GM19193 (cell line): ENCODE data around the gene MAGI2.

Source experiments
- POLR2A ChIP-seq: IDR thresholded peaks from 4 replicates; pipeline ENCODE4 v1.6.1; 2011; ENCODE audit not compliant: insufficient read depth, insufficient read length; ENCODE audit errors: extremely low read depth

MAGI2 gene

DNA sequence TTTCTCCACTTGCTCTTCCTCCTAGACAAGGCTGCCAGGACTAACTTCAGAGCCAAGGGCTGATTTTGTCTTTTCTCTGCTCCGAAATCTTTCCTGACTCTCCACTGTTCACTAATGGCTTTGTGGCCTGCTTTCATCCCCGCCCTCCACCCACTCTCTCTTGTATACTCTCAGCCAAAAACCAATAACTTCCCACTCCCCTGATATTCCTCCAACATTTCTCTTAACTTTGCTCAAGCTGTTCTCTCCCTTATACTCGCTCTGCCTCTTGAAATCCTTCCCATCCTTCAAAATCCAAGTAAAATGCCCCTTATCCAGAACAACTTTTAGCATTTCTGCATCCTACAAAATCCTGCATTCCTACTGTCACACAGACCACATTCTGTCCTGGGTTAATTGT lies 1440.1 kb downstream of the MAGI2 start:
- TF ChIP-seq POLR2A, result no peak

DNA sequence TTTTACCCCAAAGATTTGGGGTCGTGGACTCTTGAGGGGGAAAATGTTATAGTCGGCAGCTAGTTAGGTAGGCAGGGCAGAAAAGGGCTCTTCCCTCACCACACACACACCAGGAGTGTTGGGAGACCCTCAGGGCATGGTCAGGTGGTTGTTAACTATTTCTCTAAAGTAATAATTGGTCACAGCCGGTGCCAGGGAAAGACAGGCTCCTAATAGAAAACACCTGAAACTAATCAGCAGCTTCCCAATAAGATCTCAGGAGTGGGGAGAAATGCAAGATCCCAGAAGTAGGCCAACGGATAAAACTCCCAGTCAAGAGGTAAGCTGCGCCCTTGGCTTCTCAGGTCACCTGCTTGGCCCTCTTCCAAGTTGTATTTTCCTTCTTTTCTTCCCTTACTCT lies 1441.8 kb downstream of the MAGI2 start:
- TF ChIP-seq POLR2A, result no peak

DNA sequence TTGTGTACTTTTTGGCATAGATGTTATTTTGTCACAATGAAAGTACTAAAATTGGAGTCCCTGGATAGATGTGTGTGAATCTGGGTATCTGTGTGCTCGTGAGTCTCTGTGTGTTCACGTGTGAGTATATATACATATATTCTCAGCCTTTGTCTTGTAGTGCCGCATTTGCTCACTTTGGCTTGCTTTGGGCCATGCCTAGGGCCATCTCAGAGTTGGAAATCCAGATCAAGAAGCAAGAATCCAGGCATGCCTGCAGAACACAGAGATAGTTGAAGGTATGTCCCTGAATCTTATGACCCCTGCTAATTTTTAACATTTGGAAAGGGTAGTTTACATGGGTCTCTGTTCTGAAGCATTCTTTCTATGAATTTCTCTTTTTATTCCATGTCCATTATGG lies 1446.2 kb downstream of the MAGI2 start:
- TF ChIP-seq POLR2A, result no peak

DNA sequence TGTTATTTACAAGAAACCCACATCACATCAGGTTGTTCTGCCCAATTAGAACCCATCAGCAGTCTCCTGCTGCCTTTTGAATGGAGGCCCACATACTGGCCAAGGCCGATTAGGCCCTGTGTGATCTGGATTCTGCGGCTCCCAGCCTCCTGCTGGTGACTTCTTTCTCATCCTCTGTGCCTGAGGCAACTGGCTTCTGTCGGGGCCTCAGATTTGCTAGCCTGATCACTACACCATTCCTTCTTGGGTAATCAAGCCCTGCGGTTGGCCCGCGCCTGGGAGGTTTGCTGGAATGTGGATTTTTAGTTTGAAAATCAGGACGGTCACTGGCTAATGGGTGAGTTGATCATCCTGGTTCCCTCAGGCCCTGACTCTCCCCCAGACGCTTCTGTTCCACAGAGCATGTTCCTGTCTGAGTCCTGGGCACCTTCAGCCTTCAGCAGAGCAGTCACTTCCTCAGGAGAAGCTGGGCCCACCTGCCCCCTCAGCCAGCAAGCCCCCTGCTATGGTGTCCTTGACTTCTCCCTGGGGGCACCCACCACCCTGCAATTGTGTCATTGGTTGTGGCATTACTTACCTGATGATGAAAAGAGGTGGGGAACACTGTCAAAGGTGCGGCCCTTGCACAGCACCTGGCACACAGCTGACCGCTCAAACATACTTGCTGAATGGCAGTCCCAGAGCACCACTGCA lies 1447.3 kb downstream of the MAGI2 start:
- TF ChIP-seq POLR2A, result no peak

DNA sequence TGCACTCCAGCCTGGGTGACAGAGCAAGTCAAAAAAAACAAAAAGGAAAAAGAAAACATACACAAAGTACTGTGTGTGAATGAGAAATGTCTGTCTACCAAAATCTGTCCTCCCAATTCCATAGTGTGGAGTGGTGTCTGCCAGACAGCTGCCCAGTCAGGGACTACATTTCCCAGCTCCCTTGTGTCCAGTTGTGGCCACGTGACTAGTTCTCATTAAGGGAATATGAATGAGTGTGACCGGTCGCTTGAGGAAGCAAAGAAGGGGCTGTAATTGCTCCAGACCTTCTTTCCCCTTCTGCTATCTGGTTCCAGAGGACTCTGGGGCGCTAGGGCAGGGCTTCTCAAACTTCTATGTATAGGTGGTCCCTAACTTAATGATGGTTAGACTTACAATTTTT lies 1450.8 kb downstream of the MAGI2 start:
- no peak for TF ChIP-seq POLR2A

DNA sequence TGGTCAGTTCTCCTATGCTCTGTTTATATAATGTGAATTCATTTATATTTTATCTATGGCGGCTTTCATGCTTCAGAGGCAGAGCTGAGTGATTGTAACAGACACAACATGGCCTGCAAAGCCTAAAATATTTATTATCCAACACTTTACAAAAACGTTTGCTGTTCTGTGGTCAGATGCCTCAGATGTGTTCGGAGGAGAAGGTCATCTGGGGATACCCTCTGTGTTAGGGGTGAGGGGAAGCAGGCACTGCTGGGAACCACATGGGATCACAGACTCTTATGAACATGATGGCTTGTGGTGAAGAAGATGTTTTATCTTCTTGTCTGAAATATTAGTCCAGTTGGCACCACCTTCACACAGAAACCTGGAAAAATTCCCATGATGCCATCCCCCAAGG lies 1451.4 kb downstream of the MAGI2 start:
- TF ChIP-seq POLR2A, result no peak

DNA sequence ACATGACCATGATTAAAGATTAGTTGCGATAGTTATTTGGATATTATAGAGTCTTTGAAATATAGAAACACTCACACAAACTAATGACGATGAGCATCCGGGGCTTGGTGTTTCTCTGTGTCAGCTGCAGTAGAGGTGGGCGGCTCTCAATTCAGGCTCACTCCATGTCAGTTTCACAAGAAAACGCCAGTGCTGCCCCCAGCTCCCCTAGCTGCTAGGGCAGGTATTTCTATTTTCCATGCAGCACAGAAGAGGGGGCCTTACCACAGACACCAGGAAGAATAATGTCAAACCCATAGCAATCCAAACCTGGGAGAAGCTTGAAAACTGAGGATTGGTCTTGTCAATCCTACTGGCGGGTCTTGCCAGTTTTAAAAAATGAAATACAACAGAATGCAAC lies 1457.8 kb downstream of the MAGI2 start:
- TF ChIP-seq POLR2A, result no peak

DNA sequence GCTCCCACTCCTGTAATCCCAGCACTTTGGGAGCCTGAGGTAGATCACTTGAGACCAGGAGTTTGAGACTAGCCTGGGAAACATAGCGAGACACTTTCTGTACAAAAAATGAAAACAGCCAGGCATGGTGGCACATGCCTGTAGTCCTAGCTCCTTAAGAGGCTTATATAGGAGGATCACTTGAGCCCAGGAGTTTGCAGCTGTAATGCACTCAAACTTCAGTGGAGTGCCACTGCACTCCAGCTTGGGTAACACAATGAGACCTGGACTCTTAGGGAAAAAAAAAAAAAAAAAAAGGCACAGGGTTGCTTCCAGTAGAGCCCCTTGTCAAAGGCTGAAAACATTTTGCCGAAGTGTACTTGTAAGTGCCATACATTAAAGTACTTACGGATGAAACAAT lies 1459.6 kb downstream of the MAGI2 start:
- no peak for TF ChIP-seq POLR2A

DNA sequence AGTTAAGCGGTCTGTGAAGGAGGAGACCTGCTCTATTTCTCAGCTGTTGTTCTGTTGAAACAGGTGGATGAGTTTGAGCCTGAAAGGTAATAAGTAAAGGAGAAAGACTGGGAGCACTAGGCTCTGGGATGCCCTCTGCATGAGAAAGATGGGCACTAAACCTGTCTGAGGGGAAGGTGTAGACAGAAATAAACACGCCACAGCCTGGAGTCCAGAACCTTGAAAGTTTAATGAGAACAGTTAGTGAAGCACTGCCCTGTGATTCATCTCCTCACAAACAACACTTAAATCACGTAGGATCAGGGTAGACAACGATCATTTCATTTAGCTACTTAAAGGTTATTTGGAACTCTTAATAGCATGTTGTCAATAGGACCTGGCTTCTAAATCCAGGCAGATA lies 1461.8 kb downstream of the MAGI2 start:
- no peak for TF ChIP-seq POLR2A

DNA sequence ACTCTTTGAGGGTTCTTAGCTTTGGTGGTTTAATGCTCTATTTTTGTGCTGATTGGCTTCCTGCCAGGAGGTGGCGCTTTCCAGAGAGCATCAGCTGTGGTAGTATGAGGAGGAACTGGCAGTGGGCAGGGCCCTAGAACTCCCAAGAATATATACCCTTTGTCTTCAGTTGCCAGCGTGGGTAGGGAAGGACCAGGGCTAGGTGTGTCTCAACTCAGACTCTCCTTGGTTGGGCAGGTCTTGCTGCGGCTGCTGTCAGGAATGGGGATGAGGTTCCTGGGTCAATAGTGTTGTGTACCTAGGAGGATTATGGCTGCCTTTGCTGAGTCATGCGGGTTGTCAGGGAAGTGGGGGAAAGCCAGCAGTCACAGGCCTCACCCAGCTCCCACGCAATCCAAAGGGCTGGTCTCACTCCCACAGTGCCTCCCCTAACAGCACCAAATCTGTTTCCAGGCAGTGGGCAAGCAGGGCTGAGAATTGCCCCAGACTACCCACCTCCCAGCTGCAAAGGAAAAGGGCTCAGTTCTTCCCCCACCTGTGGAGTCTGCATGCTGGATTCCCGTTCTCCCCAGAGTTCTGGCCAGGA lies 1463.4 kb downstream of the MAGI2 start:
- no peak for TF ChIP-seq POLR2A

DNA sequence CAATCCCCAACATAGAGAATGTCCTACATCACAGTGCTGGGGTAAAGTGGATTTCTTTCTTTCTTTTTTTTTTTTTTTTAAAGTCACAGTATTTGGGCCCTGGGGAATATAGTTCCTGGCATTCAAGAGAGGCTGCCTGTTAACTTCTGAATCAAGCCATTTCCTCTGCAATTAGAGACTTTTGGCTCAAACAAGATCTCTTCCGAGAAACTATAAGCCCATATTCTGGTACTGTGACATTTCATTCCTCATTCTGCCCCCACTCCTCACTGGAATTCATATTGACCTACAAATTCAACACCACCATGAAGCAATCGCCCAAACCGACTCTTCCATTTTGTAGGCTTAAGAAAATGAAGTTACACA lies 1467.5 kb downstream of the MAGI2 start:
- TF ChIP-seq POLR2A, result no peak

DNA sequence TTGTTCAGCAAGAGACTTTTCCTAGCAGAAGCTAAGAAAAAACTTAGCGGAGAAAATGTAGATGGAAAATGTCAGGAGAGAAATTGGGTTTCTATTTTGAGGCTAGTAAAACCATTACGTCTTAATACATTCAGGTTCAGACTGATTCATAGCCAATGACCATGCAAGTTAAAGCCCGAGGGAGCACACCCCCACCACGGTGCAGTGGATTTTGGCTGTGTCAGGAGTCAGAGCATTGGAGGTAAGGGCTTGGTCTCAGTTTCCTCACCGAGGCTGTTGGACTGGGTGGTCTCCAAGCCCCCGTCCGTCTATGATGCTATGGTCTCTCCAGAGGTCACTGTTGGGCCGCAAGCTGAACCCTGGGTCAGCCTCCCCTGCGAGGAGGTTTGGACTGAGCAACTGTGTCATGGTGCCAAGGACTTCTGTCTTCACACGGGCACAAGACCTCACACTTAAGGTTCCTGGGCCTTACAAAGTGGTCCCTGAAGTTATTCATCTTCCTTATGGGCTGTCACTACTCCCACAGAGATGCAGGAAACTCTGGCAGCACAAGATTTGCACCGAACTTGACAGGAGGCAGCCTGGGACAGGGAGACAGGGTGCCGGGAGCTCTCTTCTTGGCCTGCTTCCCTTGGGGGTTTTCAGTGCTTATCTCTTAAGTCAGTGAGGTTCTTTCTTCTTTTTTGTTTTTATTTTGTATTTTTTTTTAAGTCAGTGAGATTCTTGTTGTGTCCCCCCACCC lies 1468.1 kb downstream of the MAGI2 start:
- TF ChIP-seq POLR2A, result no peak

DNA sequence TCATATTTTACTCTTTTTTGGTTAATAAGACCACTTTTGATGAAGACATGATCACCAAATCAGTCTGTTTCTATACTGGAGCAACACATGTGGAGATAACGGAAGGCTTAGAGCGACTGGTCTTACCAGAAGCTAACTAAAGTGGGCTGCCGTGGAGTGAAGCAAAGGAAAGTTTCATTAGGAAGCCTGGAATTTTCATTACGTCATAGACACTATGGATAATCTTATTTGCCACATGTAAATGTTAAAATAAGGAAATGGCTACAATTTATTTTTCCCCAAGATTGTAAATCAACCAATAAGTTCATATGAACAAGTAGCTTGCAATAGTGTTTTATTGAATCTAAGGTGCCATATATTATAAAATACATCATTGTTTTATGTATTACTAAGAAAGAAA lies 1469.5 kb downstream of the MAGI2 start:
- TF ChIP-seq POLR2A, result no peak

DNA sequence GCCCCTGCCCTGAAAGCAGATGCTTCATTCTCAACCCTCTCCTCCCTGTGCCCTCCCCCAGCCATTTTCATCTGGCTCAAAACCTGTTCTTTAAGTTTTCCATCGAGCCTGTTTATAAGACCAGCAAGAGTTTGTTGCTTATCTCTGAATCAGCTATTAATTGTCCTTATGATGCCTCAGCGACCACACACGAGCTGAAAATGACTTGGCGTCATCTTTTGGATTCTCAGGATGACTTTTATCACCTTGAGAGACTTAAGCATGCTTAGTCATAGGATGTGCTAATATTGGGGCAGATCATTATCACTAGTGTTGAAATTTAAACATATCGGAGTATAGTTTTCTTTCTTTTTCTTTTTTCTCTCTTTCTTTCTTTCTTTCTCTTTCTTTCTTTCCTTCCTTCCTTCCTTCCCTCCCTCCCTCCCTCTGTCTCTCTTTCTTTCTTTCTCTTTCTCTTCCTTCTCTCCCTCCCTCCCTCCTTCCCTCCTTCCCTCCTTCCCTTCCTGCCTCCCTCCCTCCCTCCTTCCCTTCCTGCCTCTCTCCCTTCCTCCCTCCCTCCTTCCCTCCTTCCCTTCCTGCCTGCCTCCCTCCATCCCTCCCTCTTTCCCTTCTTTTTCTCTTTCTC lies 1470.4 kb downstream of the MAGI2 start:
- no peak for TF ChIP-seq POLR2A

DNA sequence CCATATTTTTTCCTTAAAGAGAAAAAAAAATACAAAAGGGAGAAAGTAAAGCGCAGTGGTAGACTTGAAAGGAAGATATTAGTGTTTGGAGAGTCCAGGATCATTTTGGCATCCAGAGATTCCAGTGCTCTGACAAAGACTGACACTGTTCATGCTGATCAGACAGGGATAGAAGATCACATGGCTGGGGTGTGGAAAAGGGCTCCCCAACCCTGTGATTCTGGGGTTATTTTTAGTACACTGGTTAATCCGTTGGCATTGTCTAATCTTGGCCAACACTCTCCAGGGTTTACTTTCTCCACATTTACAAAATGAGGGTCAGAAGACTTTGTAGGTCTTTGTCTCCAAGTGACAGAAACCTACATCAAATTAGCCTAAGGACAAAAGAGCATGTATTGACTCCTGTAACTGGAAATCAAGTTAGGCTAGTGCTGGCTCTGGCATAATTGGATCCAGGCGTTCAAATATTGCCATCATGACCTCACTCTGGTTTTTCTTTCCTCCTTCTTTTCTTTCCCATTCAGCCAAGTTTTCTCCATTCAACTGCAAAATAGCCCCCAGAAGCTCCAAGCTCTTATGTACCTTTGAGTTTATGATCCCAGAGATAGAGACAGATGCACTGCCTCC lies 1473.3 kb downstream of the MAGI2 start:
- TF ChIP-seq POLR2A, result no peak
